Caco-2 (cell line): ENCODE measurements around the gene CLSTN2. TPM values are rescaled to one million over a fixed set of nuclear protein-coding genes. Genes with fewer than 3 reads are reported as not detected.

Source experiments
- BruUV-seq: library from RNA; stranded (reverse); fragments of 400-500 nt; replicated peaks from 2 replicates; lab custom pipeline; 2021; lab: Mats Ljungman, UMichigan
- CTCF ChIA-PET: fragments of 300-600 bp; sonication (Branson Sonifier 250); formaldehyde crosslinking; loops from one replicate; lab custom pipeline; 2022; ENCODE audit warnings: antibody characterized with exemption; lab: Charles Lee
- POLR2A ChIA-PET: fragments of 300-600 bp; sonication (Branson Sonifier 250); formaldehyde crosslinking; loops from one replicate; lab custom pipeline; 2022; ENCODE audit warnings: antibody characterized with exemption; lab: Charles Lee
- DNase-seq, 2 experiments: peaks; one replicate each; pipeline versions ENCODE4 v3.0.0 to v3.0.0-alpha.2; 2020 to 2022
- H3K27me3 ChIP-seq: replicated peaks from 2 replicates; pipeline ENCODE4 v1.6.0; 2011; ENCODE audit warnings: low read length; ENCODE audit not compliant: control insufficient read depth, insufficient read depth
- H3K36me3 ChIP-seq: 2 replicates; pipeline ENCODE4 v1.5.1; 2011; ENCODE audit warnings: low read length; ENCODE audit not compliant: control insufficient read depth, insufficient read depth
- H3K4me1 ChIP-seq: fragments of 250-450 bp; sonication (Bioruptor Pico); 2 replicates; pipeline ENCODE4 v1.5.1; 2020; ENCODE audit warnings: mild to moderate bottlenecking
- H3K4me3 ChIP-seq: 2 replicates; pipeline ENCODE4 v1.5.1; 2011; ENCODE audit warnings: low read depth, mild to moderate bottlenecking, control low read depth, low read length
- H3K9me3 ChIP-seq: fragments of 250-450 bp; sonication (Bioruptor Pico); 2 replicates; pipeline ENCODE4 v1.5.1; 2020; ENCODE audit warnings: mild to moderate bottlenecking, moderate library complexity
- H3K27ac Mint-ChIP-seq: one replicate; pipeline ENCODE4 v1.8.0; 2022; ENCODE audit warnings: mixed read lengths; ENCODE audit not compliant: unreplicated experiment
- H3K27me3 Mint-ChIP-seq: one replicate; pipeline ENCODE4 v1.8.0; 2022; ENCODE audit warnings: mixed read lengths; ENCODE audit not compliant: insufficient read depth, unreplicated experiment
- H3K36me3 Mint-ChIP-seq: one replicate; pipeline ENCODE4 v1.8.0; 2022; ENCODE audit warnings: mild to moderate bottlenecking, mixed read lengths; ENCODE audit not compliant: insufficient read depth, unreplicated experiment
- H3K4me1 Mint-ChIP-seq: one replicate; pipeline ENCODE4 v1.8.0; 2022; ENCODE audit warnings: low read depth, mixed read lengths; ENCODE audit not compliant: unreplicated experiment
- H3K4me3 Mint-ChIP-seq: one replicate; pipeline ENCODE4 v1.8.0; 2022; ENCODE audit warnings: mild to moderate bottlenecking, moderate library complexity, mixed read lengths; ENCODE audit not compliant: unreplicated experiment
- H3K9me3 Mint-ChIP-seq: one replicate; pipeline ENCODE4 v1.8.0; 2022; ENCODE audit warnings: mixed read lengths; ENCODE audit not compliant: unreplicated experiment
- CTCF ChIP-seq, 2 experiments: fragments of 200-600 bp in 1 of 2; IDR thresholded peaks; 1 replicate in 1 of 2; 2 replicates in 1 of 2; pipeline versions ENCODE4 v1.5.1 to v1.8.0; 2011 to 2022; ENCODE audit warnings: antibody characterized with exemption in 1 of 2, control low read depth in 1 of 2, inconsistent platforms in 1 of 2, low read depth in 1 of 2, low read length in 1 of 2, mild to moderate bottlenecking in 1 of 2, moderate library complexity in 1 of 2; ENCODE audit not compliant: insufficient read depth in 1 of 2, severe bottlenecking in 1 of 2, unreplicated experiment in 1 of 2
- intact Hi-C: fragments of 100-400 bp; cut with micrococcal nuclease; formaldehyde crosslinking; loops from one replicate; pipeline ENCODE4 v1.10.0; 2022; ENCODE audit not compliant: unreplicated experiment
- total RNA-seq: library from RNA; stranded (reverse); gene quantifications from 2 replicates; pipeline ENCODE4 v1.2.3, GENCODE V29; 2022

CLSTN2 gene
- total RNA-seq, 1 experiment from 2014 or later = 26.1 TPM

- no TSS peak for BruUV-seq
- CTCF ChIA-PET = no interaction called here
- no peak for TF ChIP-seq CTCF (IDR thresholded peaks at IDR 0.05; ENCODE audit: insufficient read depth in 1 of 2, low read depth in 1 of 2, low read length in 1 of 2, severe bottlenecking in 1 of 2, unreplicated experiment in 1 of 2)
- Histone ChIP-seq H3K27me3 (no peaks in the 10 kb centered on the region), H3K4me3 (no peak overlapping the region), H3K4me1 (peaks cover 8% of the 10 kb centered on the region; the same call in 1 of the 2 replicates), H3K36me3 (no peaks in the 10 kb centered on the region), H3K9me3 (no peaks in the 10 kb centered on the region)
- no peak for DNase-seq
- no peak overlapping the region for H3K4me3 Mint-ChIP-seq
- H3K4me1 Mint-ChIP-seq = peaks cover 6% of the 10 kb centered on the region
- POLR2A ChIA-PET = no interaction called here
- no peaks in the 10 kb centered on the region for H3K9me3 Mint-ChIP-seq
- intact Hi-C loops = no loop called here
- no peak overlapping the region for H3K27ac Mint-ChIP-seq
- no peaks in the 10 kb centered on the region for H3K36me3 Mint-ChIP-seq
- peaks cover 2% of the 10 kb centered on the region for H3K27me3 Mint-ChIP-seq
Observed at GRCh38 chr3:140530603-140531002, 595.6 kb downstream of the CLSTN2 start.

GRCh38 chr3:140532793-140533330 is 597.9 kb downstream of the CLSTN2 start:
- H3K9me3 Mint-ChIP-seq = no peaks in the 10 kb centered on the region
- Histone ChIP-seq H3K27me3 (no peaks in the 10 kb centered on the region), H3K4me1 (peaks cover 8% of the 10 kb centered on the region; the same call in 1 of the 2 replicates), H3K4me3 (no peak overlapping the region), H3K36me3 (no peaks in the 10 kb centered on the region), H3K9me3 (no peaks in the 10 kb centered on the region)
- ChIA-PET CTCF (no interaction called here), POLR2A (no interaction called here)
- H3K36me3 Mint-ChIP-seq = no peaks in the 10 kb centered on the region
- intact Hi-C loops = no loop called here
- TF ChIP-seq CTCF (IDR thresholded peaks at IDR 0.05; ENCODE audit: insufficient read depth in 1 of 2, low read depth in 1 of 2, low read length in 1 of 2, severe bottlenecking in 1 of 2, unreplicated experiment in 1 of 2) = no peak
- peaks cover 2% of the 10 kb centered on the region for H3K27me3 Mint-ChIP-seq
- H3K4me3 Mint-ChIP-seq = no peak overlapping the region
- BruUV-seq = no TSS peak
- DNase-seq = no peak
- no peak overlapping the region for H3K27ac Mint-ChIP-seq
- H3K4me1 Mint-ChIP-seq = peaks cover 6% of the 10 kb centered on the region

GRCh38 chr3:140536926-140537726 is 602.1 kb downstream of the CLSTN2 start:
- no peak for TF ChIP-seq CTCF (IDR thresholded peaks at IDR 0.05; ENCODE audit: insufficient read depth in 1 of 2, low read depth in 1 of 2, low read length in 1 of 2, severe bottlenecking in 1 of 2, unreplicated experiment in 1 of 2)
- H3K27me3 ChIP-seq = no peaks in the 10 kb centered on the region
- Mint-ChIP-seq H3K27me3 (no peaks in the 10 kb centered on the region), H3K27ac (no peak overlapping the region), H3K4me3 (no peak overlapping the region), H3K36me3 (no peaks in the 10 kb centered on the region), H3K4me1 (no peaks in the 10 kb centered on the region), H3K9me3 (no peaks in the 10 kb centered on the region)
- no TSS peak for BruUV-seq
- no peaks in the 10 kb centered on the region; the same call in 1 of the 2 replicates for H3K4me1 ChIP-seq
- POLR2A ChIA-PET = no interaction called here
- no peak for DNase-seq
- CTCF ChIA-PET = no interaction called here
- H3K9me3 ChIP-seq = no peaks in the 10 kb centered on the region
- H3K4me3 ChIP-seq = no peak overlapping the region
- no peaks in the 10 kb centered on the region for H3K36me3 ChIP-seq
- intact Hi-C loops = no loop called here
